NOMO-1 (cell line): ENCODE results near the gene KANK2.
A peak's percentile ranks its signal among the peaks of the same experiment; 100 is the strongest.
"Not testable (repeated sequence)": the region's sequence is repeated elsewhere in the genome, so short reads cannot be mapped to it uniquely, and the experiment has no call there.

Experiments
- DNase-seq, 2 experiments: peaks; one replicate each; lab custom pipeline; 2025; ENCODE audit not compliant: unreplicated experiment in 2 of 2; lab: John Stamatoyannopoulos, UW

Gene KANK2

GRCh38 chr19:11175920-11176319 is 21.4 kb downstream of the KANK2 start:
- DNase-seq, result no peak

- DNase-seq, result no peak
Measured at GRCh38 chr19:11174336-11174735, 23.0 kb downstream of the KANK2 start.

- no peak for DNase-seq
Measured at GRCh38 chr19:11173516-11174155, 23.7 kb downstream of the KANK2 start.

GRCh38 chr19:11172576-11172975 is 24.8 kb downstream of the KANK2 start:
- no peak for DNase-seq

- DNase-seq, result no peak
Measured at GRCh38 chr19:11171144-11171543, 26.2 kb downstream of the KANK2 start.

DNA sequence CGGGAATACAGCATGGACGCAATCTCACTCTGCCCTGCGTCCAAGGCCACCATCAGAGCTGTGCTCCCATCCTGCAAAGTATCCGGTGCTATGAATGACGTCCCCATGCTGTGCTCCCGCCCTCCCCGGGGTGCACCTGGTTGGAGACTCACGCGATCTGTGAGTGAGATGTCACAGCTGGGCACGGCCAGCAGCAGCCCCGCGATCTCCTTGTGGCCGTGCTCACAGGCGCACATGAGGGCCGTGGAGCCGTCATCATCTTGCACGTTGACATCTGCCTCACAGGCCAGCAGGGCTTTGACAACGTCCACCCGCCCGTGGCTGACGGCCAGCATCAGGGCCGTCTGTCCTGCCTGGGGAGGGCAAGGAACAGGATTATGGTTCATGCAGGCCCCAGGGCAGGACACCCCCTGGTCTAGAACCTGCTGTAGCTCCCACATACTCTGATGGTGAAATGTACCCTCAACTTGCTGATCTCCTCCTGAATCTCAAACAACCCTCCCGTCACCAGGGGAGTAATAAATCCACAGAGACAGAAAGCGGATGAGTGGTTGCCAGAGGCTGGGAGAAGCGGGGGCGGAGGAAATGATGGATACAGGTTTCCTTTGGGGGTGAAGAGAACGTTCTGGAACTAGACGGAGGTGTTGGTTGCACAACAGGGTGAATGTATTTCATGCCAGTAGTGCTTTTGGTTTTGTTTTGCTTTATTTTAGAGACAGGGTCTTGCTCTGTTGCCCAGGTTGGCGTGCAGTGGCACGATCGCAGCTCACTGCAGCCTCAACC is 27.3 kb downstream of the KANK2 start:
- DNase-seq, result no peak

DNA sequence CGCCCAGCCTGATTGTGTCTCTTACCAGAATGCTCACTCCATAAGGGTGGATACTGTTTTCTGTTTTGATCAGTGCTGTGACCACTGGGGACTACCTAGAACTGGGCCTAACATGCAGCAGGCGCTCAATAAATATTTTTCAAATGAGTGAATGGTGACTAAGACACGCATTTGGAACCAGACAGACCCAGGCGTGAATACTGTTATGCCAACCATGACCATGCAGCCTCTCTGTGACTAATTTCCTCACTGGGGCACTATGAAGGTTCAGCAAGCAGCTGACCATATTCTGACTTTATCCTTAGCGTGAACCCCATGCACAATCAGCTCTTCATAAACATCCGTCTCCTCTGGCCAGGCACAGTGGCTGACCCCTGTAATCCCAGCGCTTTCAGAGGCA is 28.8 kb downstream of the KANK2 start:
- DNase-seq, result no peak

DNA sequence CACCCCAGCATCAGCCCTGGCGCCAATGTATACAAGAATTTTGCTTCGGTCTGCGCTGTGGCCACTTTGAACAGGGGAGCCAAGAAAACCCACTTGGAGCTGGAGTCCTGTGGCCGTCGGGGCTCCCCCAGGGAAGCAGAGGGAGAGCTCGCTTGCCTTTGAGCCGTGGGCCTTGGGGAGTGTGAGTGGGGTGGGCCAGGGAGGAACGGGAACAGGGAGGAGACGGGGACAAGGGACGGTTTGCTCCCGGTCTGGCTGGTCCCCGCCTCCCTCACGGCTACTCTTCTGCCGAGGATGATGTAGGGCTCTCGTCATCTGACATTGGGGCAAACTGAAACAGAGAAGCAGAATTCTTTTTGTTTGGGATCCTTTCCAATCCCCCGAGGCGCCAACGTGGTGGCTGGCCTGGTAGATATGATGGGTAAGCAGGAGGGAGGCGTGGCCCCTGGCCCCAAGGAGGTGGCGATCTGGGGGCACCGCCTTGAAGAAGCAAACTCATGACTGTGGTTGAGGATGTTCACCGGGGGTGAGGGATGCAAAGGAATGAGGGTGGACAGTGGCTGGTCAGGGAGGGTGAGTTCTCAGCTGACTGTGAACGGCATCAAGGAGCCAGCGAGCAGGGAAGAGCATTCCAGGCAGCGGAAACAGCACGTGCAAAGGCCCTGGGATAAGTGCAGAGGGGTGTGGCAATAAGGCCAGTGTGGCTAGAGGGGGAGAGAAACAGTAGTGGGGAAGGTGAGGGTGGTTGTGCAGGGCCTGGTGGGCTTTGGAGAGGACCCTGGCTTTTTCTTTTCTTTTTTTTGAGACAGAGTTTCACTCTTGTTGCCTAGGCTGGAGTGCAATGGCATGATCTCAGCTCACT is 30.8 kb downstream of the KANK2 start:
- DNase-seq, result no peak

- DNase-seq, result no peak
Measured at GRCh38 chr19:11165486-11166030, 31.8 kb downstream of the KANK2 start.

DNA sequence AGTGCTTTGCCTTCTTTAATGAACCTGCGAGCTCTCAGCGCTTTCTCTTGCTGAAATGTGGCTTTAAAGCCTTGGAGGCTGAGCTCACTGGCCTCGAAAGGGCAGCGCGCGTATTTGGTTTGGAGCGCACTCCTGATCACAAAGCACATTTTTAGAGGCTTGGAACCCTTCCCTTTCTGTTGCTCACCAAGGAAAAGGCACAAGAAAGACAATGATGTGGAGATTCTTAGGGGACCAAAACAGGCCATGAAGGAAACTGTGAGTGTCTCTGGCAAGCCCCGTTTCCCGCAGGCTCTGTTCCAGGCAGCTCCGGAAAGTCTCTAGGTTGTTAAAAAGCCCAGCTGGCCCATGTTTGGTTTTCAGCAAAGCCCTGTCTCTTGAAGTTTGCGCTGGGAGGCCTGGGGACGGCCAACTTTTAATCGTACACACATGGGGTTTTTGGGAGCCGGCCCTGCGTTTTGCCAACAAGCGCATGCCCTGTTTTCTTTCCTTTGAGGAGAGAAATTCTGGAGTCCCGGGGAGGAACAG is 32.4 kb downstream of the KANK2 start:
- DNase-seq, result no peak

DNA sequence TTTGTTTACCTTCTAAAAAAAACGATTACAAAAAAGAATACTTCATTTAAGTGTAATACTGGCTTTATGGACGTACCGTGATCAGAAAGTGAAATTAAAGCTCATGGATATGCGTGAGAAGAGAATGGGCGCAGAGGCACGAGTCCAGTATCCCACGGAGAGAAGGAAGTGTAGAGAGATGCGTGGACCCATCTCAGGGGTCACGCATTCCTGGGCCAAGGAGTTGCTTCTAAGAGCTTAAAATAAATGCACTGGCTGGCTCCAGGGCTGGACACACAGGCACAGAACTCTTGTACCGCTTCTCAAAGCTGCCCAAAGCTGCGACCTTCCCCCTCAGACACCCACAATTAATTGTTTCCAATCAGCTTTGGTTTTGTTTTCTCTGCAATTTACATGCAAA is 33.0 kb downstream of the KANK2 start:
- DNase-seq, result no peak

GRCh38 chr19:11160440-11160768 is 36.9 kb downstream of the KANK2 start:
- not testable (repeated sequence) for DNase-seq

DNA sequence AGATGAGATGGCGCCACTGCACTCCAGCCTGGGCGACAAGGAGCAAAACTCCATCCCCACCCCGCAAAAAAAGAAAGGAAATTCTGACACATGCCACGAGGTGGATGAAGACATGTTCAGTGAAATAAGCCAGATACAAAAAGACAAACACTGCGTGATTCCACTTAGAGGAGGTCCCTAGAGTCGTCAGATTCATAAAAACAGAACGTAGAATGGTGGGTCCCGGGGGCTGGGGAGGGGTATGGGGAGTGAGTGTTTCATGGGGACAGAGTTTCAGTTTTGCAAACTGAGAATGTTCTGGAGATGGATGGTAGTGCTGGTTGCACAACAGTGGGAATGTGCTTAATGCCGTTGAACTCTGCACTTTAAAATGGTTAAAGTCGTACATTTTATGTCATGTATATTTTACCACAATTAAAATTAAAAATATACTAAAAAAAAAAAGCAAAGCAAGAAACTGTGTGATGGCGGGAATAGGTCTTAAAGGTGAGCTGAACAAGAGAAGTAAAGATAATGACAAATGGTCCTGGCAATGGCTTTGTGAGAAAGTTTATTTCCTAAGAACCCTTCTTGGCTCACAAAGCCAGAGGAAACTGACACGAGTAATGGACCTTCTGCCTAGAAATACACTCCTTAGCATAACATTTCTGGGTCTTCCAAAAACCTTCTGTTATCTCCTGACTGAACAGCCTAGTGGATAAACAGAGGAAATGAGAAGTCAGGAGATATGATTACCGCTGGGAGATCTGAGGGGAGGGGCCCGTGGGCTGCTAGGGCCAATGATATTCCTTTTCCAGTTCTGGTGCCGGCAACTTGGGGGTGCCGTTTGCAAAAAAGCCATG is 37.5 kb downstream of the KANK2 start:
- DNase-seq, result no peak

- DNase-seq, result peak; percentile 98 to 99
Measured at GRCh38 chr19:11155373-11156120, 41.8 kb downstream of the KANK2 start, which contains the start of gene SPC24. SPC24 (minus strand) TSS chr19:11155782; CDS start chr19:11155776, 6 bp downstream.

DNA sequence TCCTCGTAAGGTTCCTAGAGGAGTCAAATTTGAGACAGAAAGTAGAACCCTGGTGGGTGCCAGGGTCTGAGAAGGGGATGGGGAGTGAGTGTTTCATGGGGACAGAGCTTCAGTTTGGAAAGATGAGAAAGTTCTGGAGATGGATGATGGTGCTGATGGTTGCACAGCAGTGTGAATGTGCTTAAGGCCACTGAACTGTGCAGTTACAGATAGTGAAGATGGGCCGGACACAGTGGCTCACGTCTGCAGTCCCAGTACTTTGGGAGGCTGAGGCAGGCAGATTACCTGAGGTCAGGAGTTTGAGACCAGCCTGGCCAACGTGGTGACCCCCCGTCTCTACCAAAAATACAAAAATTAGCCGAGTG is 42.7 kb downstream of the KANK2 start:
- DNase-seq, result no peak

DNA sequence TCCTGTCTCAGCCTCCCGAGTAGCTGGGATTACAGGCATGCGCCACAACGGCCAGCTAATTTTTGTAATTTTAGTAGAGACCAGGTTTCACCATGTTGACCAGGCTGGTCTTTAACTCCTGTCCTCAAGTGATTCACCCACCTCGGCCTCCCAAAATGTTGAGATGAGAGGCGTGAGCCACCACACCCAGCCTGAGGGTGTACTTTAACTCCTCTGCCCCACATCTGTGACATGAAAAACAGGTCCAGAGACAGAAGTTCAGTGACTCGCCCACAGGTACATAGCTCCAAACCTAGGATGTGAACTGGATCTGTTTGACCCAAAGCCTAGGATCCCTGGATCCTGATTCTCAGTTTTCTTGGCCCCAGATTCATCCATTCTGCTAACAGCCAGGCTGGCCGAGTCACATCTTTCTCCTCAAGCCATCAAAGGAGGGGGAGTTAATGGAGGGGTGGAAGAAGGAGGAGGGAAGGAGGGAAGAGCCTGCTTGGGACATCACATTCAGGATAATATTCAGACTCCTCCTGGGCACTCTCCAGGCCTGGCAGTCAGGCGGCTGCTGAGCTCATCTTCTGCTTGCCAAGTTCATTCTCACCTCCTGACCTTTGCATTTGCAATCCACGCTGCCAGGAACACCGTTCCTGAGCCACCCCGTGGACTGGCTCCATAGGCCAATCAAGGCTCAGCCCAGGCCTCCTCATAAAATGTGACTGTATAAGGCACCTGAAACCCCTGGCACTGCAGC is 44.9 kb downstream of the KANK2 start:
- DNase-seq, result no peak

- DNase-seq, result no peak
Measured at GRCh38 chr19:11151181-11151580, 46.2 kb downstream of the KANK2 start.

DNA sequence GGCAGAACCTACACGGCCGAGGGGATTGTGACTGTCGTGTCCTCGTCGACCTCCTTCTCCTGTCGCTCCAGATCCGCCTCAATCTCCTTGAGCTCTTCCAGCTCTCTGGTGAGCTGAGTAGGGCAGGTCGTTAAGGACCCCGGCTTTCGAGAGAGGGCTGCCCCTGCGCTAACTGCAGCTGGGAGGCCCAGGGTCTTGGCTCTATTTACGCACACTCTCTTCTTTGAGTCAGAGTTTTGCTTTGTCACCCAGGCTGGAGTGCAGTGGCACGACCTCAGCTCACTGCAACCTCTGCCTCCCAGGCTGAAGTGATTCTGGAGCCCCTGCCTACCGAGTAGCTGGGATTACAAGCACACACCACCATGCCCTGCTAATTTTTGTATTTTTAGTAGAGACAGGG is 49.3 kb downstream of the KANK2 start:
- DNase-seq, result no peak

- no peak for DNase-seq
Measured at GRCh38 chr19:11145536-11145924, 51.8 kb downstream of the KANK2 start.
